Skeletal muscle tissue (tissue), 4 donors: ENCODE data around the gene SEMA4F. TPM values are rescaled to one million over a fixed set of nuclear protein-coding genes. Genes with fewer than 3 reads are reported as not detected.

ENCODE experiments used
- H3K27ac ChIP-seq: one replicate; pipeline ENCODE4 v1.7.0; 2013; ENCODE audit warnings: mild to moderate bottlenecking, low read depth, low read length, inconsistent platforms
- H3K27me3 ChIP-seq, 3 donors: one replicate each; pipeline ENCODE4 v1.7.0; 2013; ENCODE audit warnings: low read length in 3 of 3; ENCODE audit not compliant: control insufficient read depth in 3 of 3, insufficient read depth in 3 of 3
- H3K36me3 ChIP-seq, 3 donors: one replicate each; pipeline ENCODE4 v1.7.0; 2013; ENCODE audit warnings: low read length in 3 of 3; ENCODE audit not compliant: control insufficient read depth in 3 of 3, insufficient read depth in 3 of 3
- H3K4me1 ChIP-seq, 3 donors: one replicate each; pipeline ENCODE4 v1.7.0; 2013; ENCODE audit warnings: low read length in 3 of 3, mild to moderate bottlenecking in 3 of 3; ENCODE audit not compliant: control insufficient read depth in 3 of 3, insufficient read depth in 3 of 3
- H3K4me3 ChIP-seq, 3 donors: one replicate each; pipeline ENCODE4 v1.7.0; 2013; ENCODE audit warnings: low read length in 3 of 3
- H3K9ac ChIP-seq, 3 donors: one replicate each; pipeline ENCODE4 v1.7.0; 2013; ENCODE audit warnings: low read length in 3 of 3, mild to moderate bottlenecking in 3 of 3, moderate library complexity in 2 of 3, low read depth in 1 of 3
- H3K9me3 ChIP-seq, 3 donors: one replicate each; pipeline ENCODE4 v1.7.0; 2013; ENCODE audit warnings: low read length in 3 of 3; ENCODE audit not compliant: control insufficient read depth in 3 of 3
- total RNA-seq: library from RNA; depleted of rRNA; stranded (reverse); fragments of >200 nt; gene quantifications from one replicate; pipeline ENCODE4 v1.2.3, GENCODE V29; 2014
- donor health status: Osteomylitis.

SEMA4F gene
- total RNA-seq, 1 donor from 2014 or later: 1.6 TPM

DNA sequence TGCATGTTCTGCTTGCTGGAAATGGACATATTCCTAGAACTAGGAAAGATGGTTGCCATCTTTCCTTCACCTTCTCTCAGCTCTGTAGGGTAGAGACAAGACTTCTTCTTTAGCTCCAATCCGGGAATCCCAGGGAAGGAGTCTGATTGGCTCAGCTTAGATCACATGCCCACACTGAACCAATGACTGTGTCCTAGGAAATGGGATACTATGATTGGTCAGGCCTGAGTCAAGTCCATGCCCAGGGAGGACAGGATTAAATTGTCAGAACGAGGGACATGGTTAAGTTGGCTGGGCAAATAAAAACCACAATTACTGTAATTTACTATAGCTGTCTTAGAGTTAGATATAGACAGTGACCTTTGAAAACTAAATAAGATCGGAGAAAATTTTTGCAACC is 31.4 kb downstream of the SEMA4F start:
- H3K9me3 ChIP-seq: no peaks in the 10 kb centered on the region
- no peak overlapping the region for H3K9ac ChIP-seq
- H3K27me3 ChIP-seq: no peaks in the 10 kb centered on the region
- peaks cover 0 to under 1% (median 0%) of the 10 kb centered on the region in 3 donors for H3K36me3 ChIP-seq
- peaks cover 0 to 6% (median 0%) of the 10 kb centered on the region in 3 donors for H3K4me1 ChIP-seq
- H3K4me3 ChIP-seq: no peak overlapping the region
- H3K27ac ChIP-seq: no peak overlapping the region

DNA sequence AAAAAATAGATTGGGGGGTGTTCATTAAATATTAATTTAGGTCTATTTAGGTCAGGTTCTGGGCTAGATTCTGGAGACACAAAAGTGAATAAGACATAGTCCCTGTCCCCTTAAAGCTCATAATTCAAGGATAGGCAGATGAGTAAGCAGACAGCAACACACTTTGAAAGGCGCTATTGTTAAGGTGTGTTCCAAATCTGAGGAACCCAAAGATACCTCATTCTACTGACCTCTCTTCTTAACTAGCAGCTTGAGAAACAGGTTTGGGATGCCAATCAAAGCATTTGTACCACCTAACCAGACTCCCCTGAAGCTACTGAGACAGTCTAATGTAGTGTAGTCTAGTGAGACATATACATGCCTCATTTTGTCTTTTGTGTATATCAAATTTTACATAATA is 34.8 kb downstream of the SEMA4F start:
- Histone ChIP-seq H3K4me1 (peaks cover 6 to 16% (median 10%) of the 10 kb centered on the region in 3 donors), H3K27me3 (no peaks in the 10 kb centered on the region), H3K4me3 (no peak overlapping the region), H3K9me3 (no peaks in the 10 kb centered on the region), H3K27ac (no peak overlapping the region), H3K36me3 (no peaks in the 10 kb centered on the region), H3K9ac (no peak overlapping the region)

DNA sequence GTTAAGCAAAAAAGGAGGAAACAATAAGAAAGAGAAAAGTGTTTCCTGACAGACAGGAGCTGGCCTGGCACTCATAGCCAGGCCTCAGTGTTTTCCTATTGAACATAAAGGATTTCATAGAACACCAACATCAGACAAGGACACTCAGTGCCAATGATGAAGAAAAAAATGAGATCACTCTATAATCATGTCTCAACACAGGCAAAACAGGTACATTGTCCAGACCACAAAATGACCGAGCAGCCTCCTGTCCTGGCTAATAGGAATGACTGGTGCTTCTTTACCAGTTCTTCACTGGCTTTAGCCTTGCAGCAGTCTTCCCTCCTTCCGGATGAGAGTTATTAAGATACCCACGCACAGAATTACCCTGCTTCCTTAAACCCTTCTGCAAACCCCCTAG is 35.6 kb downstream of the SEMA4F start:
- Histone ChIP-seq H3K4me3 (no peak overlapping the region), H3K9me3 (no peaks in the 10 kb centered on the region), H3K27ac (no peak overlapping the region), H3K27me3 (no peaks in the 10 kb centered on the region), H3K4me1 (peaks cover 6 to 23% (median 13%) of the 10 kb centered on the region in 3 donors), H3K36me3 (no peaks in the 10 kb centered on the region), H3K9ac (no peak overlapping the region)

DNA sequence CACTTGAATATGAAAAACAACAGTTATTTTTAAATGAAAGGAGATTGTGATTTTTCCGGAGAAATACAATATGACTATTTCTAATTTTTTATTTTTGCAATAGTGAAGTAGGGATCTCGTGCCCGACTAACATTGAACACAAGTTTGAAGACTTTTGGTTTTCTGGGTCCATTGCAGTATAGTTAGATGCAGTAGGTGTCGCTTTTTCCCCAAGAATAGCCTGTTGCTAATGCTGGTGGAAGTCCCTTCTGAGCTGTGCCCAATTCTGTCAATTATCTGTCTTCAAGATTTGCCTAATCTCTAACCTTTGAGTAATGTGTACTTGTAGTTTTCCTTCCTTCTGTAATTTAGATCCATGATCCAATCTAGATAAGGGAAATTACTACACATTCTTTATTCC is 36.5 kb downstream of the SEMA4F start:
- Histone ChIP-seq H3K36me3 (no peaks in the 10 kb centered on the region), H3K27me3 (no peaks in the 10 kb centered on the region), H3K27ac (no peak overlapping the region), H3K4me1 (peaks cover 12 to 29% (median 21%) of the 10 kb centered on the region in 3 donors), H3K4me3 (no peak overlapping the region), H3K9me3 (no peaks in the 10 kb centered on the region), H3K9ac (no peak overlapping the region)

DNA sequence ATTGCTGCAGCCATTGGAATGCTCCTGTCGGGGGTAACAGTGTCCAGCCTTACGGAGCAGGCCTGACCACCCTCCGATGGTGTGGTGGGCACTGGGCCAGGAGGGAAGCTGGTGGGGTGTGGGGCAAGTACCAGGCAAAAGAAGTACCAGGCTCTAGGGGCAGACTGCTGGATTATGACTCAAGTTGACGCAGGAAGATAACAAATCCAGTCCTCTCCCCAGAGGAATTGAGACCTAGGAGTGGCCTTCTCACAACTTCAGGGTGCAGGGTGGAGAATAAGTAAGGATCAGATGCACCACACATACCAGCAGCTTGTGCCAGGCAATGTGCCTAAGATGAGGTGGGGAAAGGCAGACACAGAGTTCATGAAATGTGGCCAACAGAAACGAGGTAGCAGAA is 37.9 kb downstream of the SEMA4F start:
- H3K9ac ChIP-seq: no peak overlapping the region
- H3K4me1 ChIP-seq: peaks cover 12 to 31% (median 29%) of the 10 kb centered on the region in 3 donors
- no peaks in the 10 kb centered on the region for H3K27me3 ChIP-seq
- H3K36me3 ChIP-seq: no peaks in the 10 kb centered on the region
- no peaks in the 10 kb centered on the region for H3K9me3 ChIP-seq
- no peak overlapping the region for H3K4me3 ChIP-seq
- H3K27ac ChIP-seq: no peak overlapping the region

DNA sequence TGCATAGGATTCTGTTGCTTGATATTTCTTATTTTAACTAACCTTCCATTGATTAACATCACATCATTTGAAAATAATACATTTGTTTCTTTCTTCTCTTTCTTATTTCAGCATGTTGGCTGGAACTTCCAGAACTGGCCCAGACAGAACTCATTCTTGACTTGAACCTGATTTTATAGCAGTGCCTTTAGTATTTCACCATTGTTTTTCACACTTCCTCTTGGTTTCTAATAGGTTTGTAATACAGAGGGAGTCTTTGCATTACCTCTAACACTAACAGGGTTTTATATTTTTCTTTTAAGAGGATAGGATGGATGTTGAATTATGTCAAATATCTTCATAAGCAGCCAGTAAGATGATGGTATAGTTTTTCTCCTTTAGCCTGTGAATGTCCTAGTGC is 39.2 kb downstream of the SEMA4F start:
- no peaks in the 10 kb centered on the region for H3K36me3 ChIP-seq
- no peaks in the 10 kb centered on the region for H3K9me3 ChIP-seq
- H3K4me3 ChIP-seq: no peak overlapping the region
- peaks cover 17 to 37% (median 31%) of the 10 kb centered on the region in 3 donors for H3K4me1 ChIP-seq
- H3K27ac ChIP-seq: no peak overlapping the region
- no peak overlapping the region for H3K9ac ChIP-seq
- H3K27me3 ChIP-seq: no peaks in the 10 kb centered on the region

DNA sequence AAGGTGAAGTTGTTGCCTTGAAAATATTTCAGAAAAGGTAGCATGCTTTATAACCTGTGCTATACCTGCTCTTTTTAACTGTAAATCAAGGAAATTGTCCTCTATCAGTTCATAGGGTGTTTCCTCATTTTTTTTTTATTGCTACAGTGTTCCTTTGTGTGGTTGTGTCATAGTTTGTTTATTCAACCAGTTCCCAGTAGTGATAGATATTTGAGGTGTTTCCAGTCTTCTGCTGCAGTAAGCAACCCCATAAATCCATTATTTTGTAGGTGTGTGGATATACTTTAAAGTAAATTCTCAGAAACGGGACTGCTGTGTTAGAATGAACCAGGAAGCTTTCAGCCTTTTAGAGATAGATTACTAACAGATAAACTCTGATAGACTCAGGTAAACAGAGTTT is 39.6 kb downstream of the SEMA4F start:
- Histone ChIP-seq H3K9ac (no peak overlapping the region), H3K9me3 (no peaks in the 10 kb centered on the region), H3K36me3 (no peaks in the 10 kb centered on the region), H3K27ac (no peak overlapping the region), H3K4me1 (peaks cover 17 to 37% (median 31%) of the 10 kb centered on the region in 3 donors), H3K4me3 (no peak overlapping the region), H3K27me3 (no peaks in the 10 kb centered on the region)

DNA sequence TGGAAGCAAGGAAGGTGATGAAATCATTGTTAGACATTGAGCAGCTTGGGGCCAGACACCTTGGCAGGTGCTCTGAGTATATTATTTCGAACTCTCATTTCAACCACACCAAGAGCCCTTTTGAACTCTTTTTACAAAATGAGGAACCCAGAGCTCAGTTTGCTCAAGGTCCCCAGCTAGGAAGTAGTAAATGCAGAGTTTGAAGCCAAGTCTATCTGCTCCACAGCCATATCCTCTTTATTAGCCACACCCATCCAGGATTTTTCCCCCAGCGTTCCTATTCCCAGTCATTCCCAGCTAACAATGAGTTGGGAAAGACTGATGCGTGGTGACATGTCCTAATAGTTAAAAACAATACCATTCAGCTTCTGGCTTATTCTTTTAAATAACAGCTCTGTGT is 40.2 kb downstream of the SEMA4F start:
- Histone ChIP-seq H3K27me3 (no peaks in the 10 kb centered on the region), H3K4me1 (peaks cover 17 to 37% (median 31%) of the 10 kb centered on the region in 3 donors), H3K27ac (no peak overlapping the region), H3K4me3 (no peak overlapping the region), H3K36me3 (no peaks in the 10 kb centered on the region), H3K9me3 (no peaks in the 10 kb centered on the region), H3K9ac (no peak overlapping the region)

DNA sequence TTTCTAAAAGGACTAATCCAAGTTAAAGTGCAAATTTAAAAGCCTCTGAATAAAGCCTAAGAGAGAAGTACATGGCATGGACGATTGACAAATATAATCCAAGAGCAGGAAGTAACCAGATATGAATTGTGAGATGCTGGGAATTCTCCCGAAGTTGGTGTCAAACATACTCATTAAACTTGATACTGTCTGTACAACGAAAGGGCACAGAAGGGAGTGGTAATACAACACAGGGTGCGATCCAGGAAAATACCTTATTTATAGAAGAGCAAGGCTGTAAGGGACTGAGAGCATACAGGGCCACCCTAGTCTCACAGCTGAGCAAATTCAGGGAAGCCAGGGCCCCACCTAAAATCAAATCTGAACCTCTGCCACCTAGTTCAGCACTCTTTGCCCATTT is 41.6 kb downstream of the SEMA4F start:
- H3K9me3 ChIP-seq: no peaks in the 10 kb centered on the region
- H3K27ac ChIP-seq: no peak overlapping the region
- H3K4me3 ChIP-seq: no peak overlapping the region

DNA sequence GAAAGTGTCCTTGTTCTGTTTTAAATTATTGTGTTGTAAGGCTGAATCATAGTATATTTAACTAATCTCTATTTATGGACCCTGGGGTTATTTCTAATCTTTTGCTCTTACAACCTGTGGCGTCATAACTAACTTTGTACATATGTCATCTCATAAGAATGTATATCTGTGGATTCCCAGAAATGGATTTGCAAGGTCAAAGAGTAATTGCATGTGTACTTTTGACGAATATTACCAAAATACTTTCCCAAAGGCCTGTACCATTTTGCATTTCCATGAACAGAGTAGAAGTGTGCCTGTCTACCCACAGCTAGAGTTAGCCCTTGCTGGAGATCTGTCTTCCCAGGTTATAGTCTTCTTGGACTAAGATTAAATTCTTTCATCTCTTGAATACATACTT is 42.8 kb downstream of the SEMA4F start:
- no peak overlapping the region for H3K4me3 ChIP-seq
- peaks cover 17 to 41% (median 35%) of the 10 kb centered on the region in 3 donors for H3K4me1 ChIP-seq
- H3K9ac ChIP-seq: no peak overlapping the region
- no peaks in the 10 kb centered on the region for H3K9me3 ChIP-seq
- H3K27ac ChIP-seq: no peak overlapping the region
- no peaks in the 10 kb centered on the region for H3K36me3 ChIP-seq
- no peaks in the 10 kb centered on the region for H3K27me3 ChIP-seq

More for the DNA sequence above, 41.6 kb downstream of the SEMA4F start:
- Histone ChIP-seq H3K36me3 (no peaks in the 10 kb centered on the region), H3K9ac (peak overlapping the region in 1 of 3 donors; percentile 46), H3K27me3 (no peaks in the 10 kb centered on the region), H3K4me1 (peaks cover 17 to 37% (median 31%) of the 10 kb centered on the region in 3 donors)
